Measurements from ENCODE around the gene FASN. TPM values are rescaled to one million over a fixed set of nuclear protein-coding genes. Genes with fewer than 3 reads are reported as not detected.
A peak's percentile ranks its signal among the peaks of the same experiment; 100 is the strongest.

Gene FASN
- total RNA-seq, 1 donor from 2014 or later = 439 TPM

GRCh38 chr17:82105882-82106687 is 8.0 kb upstream of the FASN start:
- Mint-ChIP-seq H3K4me3 (ENCODE audit: unreplicated experiment) (no peak overlapping the region), H3K9me3 (ENCODE audit: unreplicated experiment) (peaks cover 14% of the 10 kb centered on the region), H3K27me3 (ENCODE audit: unreplicated experiment) (peaks cover 7% of the 10 kb centered on the region), H3K4me1 (ENCODE audit: low read depth, unreplicated experiment) (peaks cover 17% of the 10 kb centered on the region), H3K36me3 (ENCODE audit: unreplicated experiment) (no peaks in the 10 kb centered on the region), H3K27ac (ENCODE audit: unreplicated experiment) (peak overlapping the region; percentile 82)
- peak; percentile 78 for DNase-seq
- peak; percentile 36 for TF ChIP-seq CTCF (IDR thresholded peaks at IDR 0.05; ENCODE audit: partially characterized antibody, unreplicated experiment)

DNA sequence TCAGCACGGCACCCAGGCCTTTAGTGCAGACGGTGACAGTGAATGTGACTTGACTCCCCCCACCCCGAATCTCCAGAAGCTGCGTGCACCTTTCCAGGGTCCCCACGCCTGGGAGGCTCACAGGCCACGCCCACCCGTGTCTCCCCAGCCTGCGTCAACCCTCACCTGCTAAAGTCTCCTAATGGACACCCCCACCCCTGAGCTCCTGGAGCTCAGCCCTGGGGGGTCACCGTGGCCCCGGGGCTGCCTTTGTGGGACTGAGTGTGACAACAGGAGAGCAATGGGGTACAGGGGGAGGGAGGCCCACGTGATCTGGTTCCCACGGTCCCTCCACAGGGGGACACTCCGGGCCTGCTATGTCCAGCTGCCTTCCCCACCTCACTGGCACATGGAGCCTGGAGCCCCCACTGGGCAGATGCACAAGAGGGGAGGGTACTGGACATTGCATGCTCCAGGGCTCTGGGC is 7.4 kb upstream of the FASN start:
- no peak for TF ChIP-seq CTCF (IDR thresholded peaks at IDR 0.05; ENCODE audit: partially characterized antibody, unreplicated experiment)
- DNase-seq = no peak

GRCh38 chr17:82104797-82105416 is 6.9 kb upstream of the FASN start:
- peaks cover 16% of the 10 kb centered on the region for H3K9me3 Mint-ChIP-seq (ENCODE audit: unreplicated experiment)
- H3K36me3 Mint-ChIP-seq (ENCODE audit: unreplicated experiment) = no peaks in the 10 kb centered on the region
- H3K27ac Mint-ChIP-seq (ENCODE audit: unreplicated experiment) = no peak overlapping the region
- H3K4me1 Mint-ChIP-seq (ENCODE audit: low read depth, unreplicated experiment) = peaks cover 17% of the 10 kb centered on the region
- no peak for DNase-seq
- peaks cover 8% of the 10 kb centered on the region for H3K27me3 Mint-ChIP-seq (ENCODE audit: unreplicated experiment)
- TF ChIP-seq CTCF (IDR thresholded peaks at IDR 0.05; ENCODE audit: partially characterized antibody, unreplicated experiment) = no peak
- H3K4me3 Mint-ChIP-seq (ENCODE audit: unreplicated experiment) = no peak overlapping the region

More for the DNA sequence above, 7.4 kb upstream of the FASN start:
- Mint-ChIP-seq H3K9me3 (ENCODE audit: unreplicated experiment) (peaks cover 14% of the 10 kb centered on the region), H3K36me3 (ENCODE audit: unreplicated experiment) (no peaks in the 10 kb centered on the region), H3K27ac (ENCODE audit: unreplicated experiment) (no peak overlapping the region), H3K27me3 (ENCODE audit: unreplicated experiment) (peaks cover 7% of the 10 kb centered on the region), H3K4me3 (ENCODE audit: unreplicated experiment) (no peak overlapping the region), H3K4me1 (ENCODE audit: low read depth, unreplicated experiment) (peaks cover 17% of the 10 kb centered on the region)

DNA sequence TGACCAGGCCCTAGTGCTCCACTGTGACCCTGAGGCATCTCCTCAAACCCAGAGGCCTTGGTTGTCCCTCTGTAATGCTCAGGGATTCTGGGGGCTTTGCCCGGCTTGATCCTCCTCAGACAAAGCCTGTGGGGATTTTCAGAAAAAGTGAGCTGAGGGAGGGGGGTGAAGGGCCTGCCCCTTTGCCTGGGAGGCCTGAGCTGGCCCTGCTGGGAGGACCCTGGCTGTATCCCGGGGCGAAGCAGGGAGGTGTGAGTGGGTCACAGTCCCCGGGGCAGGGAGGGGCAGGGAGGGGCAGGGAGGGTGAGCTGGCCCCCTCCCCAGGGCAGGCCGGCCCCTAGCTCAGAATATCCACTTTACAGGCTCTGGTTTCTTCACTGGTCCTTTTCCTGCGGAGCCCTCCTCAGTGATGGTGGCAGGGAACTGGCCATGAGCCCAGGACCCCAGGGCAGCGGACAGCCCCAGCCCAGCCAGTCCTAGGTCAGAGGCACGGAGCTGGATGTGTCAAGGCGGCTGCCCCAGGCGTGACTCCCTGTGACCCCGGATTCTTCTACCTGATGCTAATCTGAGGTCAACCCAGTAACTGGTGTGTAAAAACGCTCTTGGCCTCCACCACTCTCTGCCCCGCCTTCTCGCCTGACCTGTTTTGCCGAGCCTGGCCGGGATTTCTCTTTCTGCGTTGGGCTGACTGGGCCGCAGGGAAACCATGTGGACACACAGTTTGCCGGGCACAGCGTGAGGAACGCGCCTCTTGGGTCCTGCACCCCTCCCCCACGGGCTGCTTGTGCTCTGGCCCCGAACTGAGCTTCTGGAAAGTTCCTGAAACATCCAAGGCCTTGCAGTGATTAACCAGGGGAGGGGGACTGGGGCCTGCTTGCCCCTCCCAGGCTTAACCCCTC is 5.8 kb upstream of the FASN start:
- peaks cover 19% of the 10 kb centered on the region for H3K9me3 Mint-ChIP-seq (ENCODE audit: unreplicated experiment)
- H3K36me3 Mint-ChIP-seq (ENCODE audit: unreplicated experiment) = no peaks in the 10 kb centered on the region
- H3K27ac Mint-ChIP-seq (ENCODE audit: unreplicated experiment) = no peak overlapping the region
- DNase-seq = no peak
- no peak for TF ChIP-seq CTCF (IDR thresholded peaks at IDR 0.05; ENCODE audit: partially characterized antibody, unreplicated experiment)
- H3K4me1 Mint-ChIP-seq (ENCODE audit: low read depth, unreplicated experiment) = peaks cover 15% of the 10 kb centered on the region
- H3K27me3 Mint-ChIP-seq (ENCODE audit: unreplicated experiment) = peaks cover 11% of the 10 kb centered on the region
- no peak overlapping the region for H3K4me3 Mint-ChIP-seq (ENCODE audit: unreplicated experiment)
